Transverse colon (tissue), 3 donors: ENCODE data around the gene MBNL1.

Source experiments
- EP300 ChIP-seq: sonication (generic); formaldehyde crosslinking; IDR thresholded peaks from one replicate; pipeline ENCODE4 v1.6.1; 2017; ENCODE audit warnings: antibody characterized with exemption, low read depth
- POLR2A ChIP-seq: fragments of 450-650 bp; IDR thresholded peaks from one replicate; pipeline ENCODE4 v1.6.1; 2016; ENCODE audit warnings: antibody characterized with exemption, mild to moderate bottlenecking, moderate library complexity
- POLR2AphosphoS5 ChIP-seq, 3 donors: sonication (generic); formaldehyde crosslinking; IDR thresholded peaks; one replicate each; pipeline ENCODE4 v1.6.1; 2016; ENCODE audit warnings: antibody characterized with exemption in 3 of 3

- no peak for TF ChIP-seq POLR2AphosphoS5 (IDR thresholded peaks at IDR 0.05)
- TF ChIP-seq POLR2A, result no peak
- no peak for TF ChIP-seq EP300
Observed at GRCh38 chr3:152459118-152459515, 190.4 kb downstream of the MBNL1 start.
